Stimulated activated CD8-positive, alpha-beta memory T cell treated with anti-CD3 and anti-CD28 coated beads, Interleukin-7, amount 100 ng/mL, for 1 hour (primary cell): ENCODE data around the gene FECH.
"Not testable (repeated sequence)": the region's sequence is repeated elsewhere in the genome, so short reads cannot be mapped to it uniquely, and the experiment has no call there.

ENCODE experiments used
- DNase-seq, 2 donors: peaks; one replicate each; pipeline ENCODE4 v3.0.0-alpha.2; 2020; ENCODE audit warnings: low read depth in 2 of 2

FECH gene

GRCh38 chr18:57533006-57533867 is 53.3 kb downstream of the FECH start:
- no peak for DNase-seq

DNA sequence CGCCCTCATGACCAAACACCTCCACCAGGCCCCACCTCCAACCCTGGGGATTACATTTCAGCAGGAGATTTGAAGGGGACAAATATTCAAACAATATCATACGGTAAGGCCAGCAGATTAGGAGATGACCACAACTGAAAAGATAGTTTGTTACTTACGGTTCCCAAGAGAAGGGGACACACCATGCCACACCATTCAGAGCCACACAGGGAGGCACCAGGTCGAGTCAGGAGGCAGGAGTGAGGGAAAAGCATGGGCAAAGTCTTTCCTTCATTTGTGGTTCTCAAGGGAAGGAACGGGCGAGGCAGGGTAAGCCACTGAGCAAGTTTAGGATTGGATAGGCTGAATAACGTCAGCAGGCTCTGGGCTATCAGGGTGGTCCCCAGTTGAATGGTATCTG is 57.4 kb downstream of the FECH start:
- DNase-seq, result no peak

GRCh38 chr18:57527556-57528229 is 58.8 kb downstream of the FECH start:
- no peak for DNase-seq

DNA sequence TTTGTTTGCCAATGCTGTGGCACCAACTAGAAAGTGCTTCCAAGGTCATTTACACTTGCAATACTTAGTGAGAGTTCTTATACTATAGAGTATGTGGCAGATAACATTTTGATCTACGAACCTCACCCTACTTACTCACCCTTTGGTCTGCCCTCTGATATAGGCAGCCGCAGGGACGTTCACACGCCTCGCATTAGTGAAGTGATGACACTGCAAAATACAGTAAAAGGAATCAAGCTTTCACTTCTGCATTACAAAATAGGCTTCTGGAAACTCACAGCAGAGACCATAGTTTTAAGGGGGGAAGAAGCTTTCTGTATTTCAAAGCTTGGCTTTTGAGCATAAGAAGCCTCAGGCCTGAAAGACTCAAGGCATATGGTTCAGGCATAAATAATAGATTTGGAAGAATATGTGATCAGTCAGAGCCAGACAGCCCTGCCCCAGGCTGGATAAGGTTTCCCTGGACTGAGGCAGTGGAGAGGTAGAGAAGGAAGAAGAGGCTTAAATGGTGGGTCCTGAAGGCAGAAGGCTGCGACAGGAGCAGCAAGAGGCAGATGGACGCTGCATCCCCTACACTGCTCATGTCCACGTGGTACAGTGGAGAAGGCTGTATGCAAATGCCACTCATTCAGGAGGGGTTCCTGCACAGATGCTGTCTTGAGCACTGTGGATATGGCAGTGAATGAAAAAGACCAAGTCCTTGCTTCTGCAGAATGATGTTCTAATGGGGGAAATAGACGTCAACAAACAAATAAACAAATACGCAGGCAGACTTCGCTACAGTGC is 63.1 kb downstream of the FECH start:
- no peak for DNase-seq

DNA sequence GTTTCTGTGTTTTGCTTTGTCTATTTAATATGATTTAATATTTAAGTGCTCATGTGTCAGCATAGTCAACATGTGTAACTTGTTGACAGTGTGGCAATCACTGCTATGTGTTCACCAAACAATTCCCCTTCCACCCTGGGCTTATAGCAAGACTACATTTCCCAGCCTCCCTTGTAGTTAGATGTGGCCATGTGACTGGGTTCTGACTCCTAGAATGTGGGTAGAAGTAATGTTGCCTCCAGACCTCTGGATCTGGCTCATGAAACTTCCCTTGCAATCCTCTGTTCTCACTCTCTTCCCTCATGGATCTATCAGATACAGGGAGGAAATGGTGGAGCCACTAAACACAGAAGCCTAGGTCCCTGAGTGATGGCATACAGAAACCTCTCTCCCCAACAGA is 64.2 kb downstream of the FECH start:
- DNase-seq, result not testable (repeated sequence)

DNA sequence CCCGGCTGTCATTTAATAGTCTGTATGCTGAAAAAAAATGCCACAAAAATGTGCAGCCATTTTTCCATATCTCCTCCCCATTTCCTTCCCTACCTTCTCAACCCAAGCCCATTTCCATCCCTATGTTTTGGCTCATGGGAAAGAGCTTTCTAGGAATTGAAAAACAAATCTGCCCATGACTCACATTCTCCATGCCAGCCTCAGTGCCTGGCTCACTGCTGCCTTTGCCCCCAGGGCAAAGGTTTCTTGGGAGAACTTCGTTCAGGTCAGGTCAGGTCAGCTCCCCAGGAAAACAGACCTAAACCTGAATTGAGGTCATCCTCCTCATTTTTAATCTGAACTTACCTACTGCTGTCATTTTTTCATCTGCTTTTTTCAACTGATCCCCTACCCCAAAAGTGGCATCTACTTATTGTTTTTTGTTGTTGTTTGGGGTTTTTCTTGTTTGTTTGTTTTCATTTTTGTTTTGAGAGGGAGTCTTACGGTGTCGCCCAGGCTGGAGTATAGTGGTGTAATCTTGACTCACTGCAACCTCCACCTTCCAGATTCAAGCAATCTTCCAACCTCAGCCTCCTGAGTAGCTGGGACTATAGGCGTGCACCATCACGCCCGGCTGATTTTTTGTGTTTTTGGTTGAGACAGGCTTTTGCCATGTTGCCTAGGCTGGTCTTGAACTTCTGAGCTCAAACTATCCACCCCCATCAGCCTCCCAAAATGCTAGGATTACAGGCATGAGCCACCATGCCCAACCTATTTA is 66.7 kb downstream of the FECH start:
- no peak for DNase-seq

DNA sequence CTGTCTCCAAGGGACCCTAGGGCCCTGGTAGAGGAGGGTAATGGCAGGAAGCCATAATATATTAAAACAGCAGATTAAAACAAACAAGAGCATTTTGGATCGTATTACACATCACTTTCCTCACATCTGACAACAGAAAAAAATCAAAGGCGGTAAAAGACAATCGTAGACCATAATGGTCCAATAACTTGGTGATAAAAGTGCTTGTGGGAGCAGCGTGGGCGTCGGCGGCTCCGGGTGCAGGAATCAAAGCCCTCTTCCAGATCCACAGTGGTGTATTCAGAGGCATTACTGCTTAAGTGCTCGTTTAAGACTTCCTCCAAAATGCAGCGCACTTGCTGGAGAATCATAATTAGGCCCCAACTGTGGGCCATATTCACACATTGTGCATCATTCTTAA is 68.0 kb downstream of the FECH start:
- no peak for DNase-seq

DNA sequence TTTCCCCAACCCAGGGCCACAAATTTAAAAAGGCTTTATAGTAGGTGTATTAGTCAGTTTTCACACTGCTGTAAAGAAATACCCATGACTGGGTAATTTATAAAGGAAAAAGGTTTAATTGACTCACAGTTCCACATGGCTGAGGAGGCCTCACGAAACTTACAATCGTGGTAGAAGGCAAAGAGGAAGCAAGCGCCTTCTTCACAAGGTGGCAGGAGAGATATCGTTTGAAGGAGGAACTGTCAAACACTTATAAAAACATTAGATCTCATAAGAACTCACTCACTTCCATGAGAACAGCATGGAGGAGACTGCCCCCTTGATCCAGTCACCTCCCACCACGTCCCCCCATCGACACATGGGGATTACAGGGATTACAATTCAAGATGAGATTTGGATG is 70.4 kb downstream of the FECH start:
- DNase-seq, result no peak

GRCh38 chr18:57505231-57505630 is 81.3 kb downstream of the FECH start:
- no peak for DNase-seq

- DNase-seq, result no peak
Measured at GRCh38 chr18:57502624-57503023, 83.9 kb downstream of the FECH start.

DNA sequence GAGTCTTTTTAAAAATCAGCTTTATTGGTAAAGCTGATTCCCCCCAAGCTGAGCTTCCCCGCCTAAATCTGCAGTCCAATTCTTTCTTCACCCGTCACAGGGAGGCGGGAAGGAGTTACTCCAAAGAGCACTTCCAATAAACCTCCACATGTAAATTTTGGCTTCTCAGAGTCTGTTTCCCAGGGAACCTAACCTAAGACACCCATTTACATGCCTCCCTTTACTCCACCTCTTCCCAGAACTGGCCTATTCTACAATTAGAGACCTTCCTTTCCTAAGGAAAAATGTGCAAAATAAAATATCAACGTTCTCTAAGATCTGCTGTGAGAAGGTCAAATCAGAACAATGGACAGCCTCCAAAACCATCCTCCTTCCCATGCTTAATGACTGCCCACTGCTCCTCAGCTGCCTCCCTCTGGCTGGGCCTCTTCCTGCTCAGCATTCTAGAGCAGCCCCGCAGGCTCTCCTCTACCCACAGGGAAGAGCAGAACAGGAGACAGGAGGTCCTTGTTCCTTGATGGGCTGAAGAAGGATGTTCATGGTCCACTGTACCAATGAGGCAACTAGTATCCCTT is 87.7 kb downstream of the FECH start:
- DNase-seq, result no peak
